Dedifferentiated amniotic fluid mesenchymal stem cell (primary cell): ENCODE results near the gene STAMBP.
"Not testable (repeated sequence)": the region's sequence is repeated elsewhere in the genome, so short reads cannot be mapped to it uniquely, and the experiment has no call there.

Experiments used
- DNase-seq: peaks from one replicate; pipeline ENCODE4 v3.0.0-alpha.2; 2016; ENCODE audit errors: extremely low spot score

Gene STAMBP

GRCh38 chr2:73887596-73888353 is 59.0 kb downstream of the STAMBP start:
- DNase-seq = not testable (repeated sequence)

- DNase-seq = no peak
These were observed 59.6 kb downstream of the STAMBP start for GRCh38 chr2:73888388-73888787.

GRCh38 chr2:73889206-73889605 is 60.4 kb downstream of the STAMBP start:
- DNase-seq = no peak

GRCh38 chr2:73890301-73891092 is 61.7 kb downstream of the STAMBP start:
- no peak for DNase-seq

- no peak for DNase-seq
These were observed 62.6 kb downstream of the STAMBP start for GRCh38 chr2:73891276-73891901.

- no peak for DNase-seq
These were observed 64.0 kb downstream of the STAMBP start, which contains the start of gene ACTG2 for GRCh38 chr2:73892631-73893329. TSS of gene ACTG2 (plus strand) at chr2:73893008. CDS start at chr2:73901312, 8,304 bp downstream.

GRCh38 chr2:73893764-73894474 is 65.2 kb downstream of the STAMBP start:
- no peak for DNase-seq

GRCh38 chr2:73894475-73894850 is 65.7 kb downstream of the STAMBP start:
- DNase-seq = no peak

GRCh38 chr2:73894877-73895276 is 66.1 kb downstream of the STAMBP start:
- no peak for DNase-seq

GRCh38 chr2:73895473-73895872 is 66.7 kb downstream of the STAMBP start:
- no peak for DNase-seq

- DNase-seq = peak; percentile 81
These were observed 67.8 kb downstream of the STAMBP start for GRCh38 chr2:73896362-73897239.

- no peak for DNase-seq
These were observed 68.5 kb downstream of the STAMBP start for GRCh38 chr2:73897240-73897583.

GRCh38 chr2:73897934-73898333 is 69.2 kb downstream of the STAMBP start:
- DNase-seq = no peak

- no peak for DNase-seq
These were observed 71.1 kb downstream of the STAMBP start for GRCh38 chr2:73899801-73900336.

GRCh38 chr2:73901143-73901542 is 72.4 kb downstream of the STAMBP start:
- no peak for DNase-seq

GRCh38 chr2:73902284-73902683 is 73.5 kb downstream of the STAMBP start:
- no peak for DNase-seq

GRCh38 chr2:73903313-73903712 is 74.6 kb downstream of the STAMBP start:
- no peak for DNase-seq

- DNase-seq = not testable (repeated sequence)
These were observed 75.3 kb downstream of the STAMBP start for GRCh38 chr2:73903949-73904613.

- DNase-seq = no peak
These were observed 76.2 kb downstream of the STAMBP start for GRCh38 chr2:73904952-73905351.
